OCI-LY7 (cell line): Measurements from ENCODE around the gene SRSF5.

Experiments
- EZH2phosphoT487 ChIP-seq: fragments of 200-600 bp; sonication (generic); IDR thresholded peaks from 2 replicates; pipeline ENCODE4 v1.6.1; 2018; ENCODE audit warnings: low read depth, borderline replicate concordance, mild to moderate bottlenecking, mixed run types, antibody characterized with exemption, low read length, moderate library complexity, mixed read lengths
- TF ChIP-seq, protein P1 (sequence below): fragments of 200-600 bp; sonication (generic); conservative IDR thresholded peaks from 2 replicates; pipeline ENCODE4 v1.5.1; 2014; ENCODE audit warnings: mild to moderate bottlenecking, antibody characterized with exemption, low read length, moderate library complexity, mixed read lengths

DNA sequence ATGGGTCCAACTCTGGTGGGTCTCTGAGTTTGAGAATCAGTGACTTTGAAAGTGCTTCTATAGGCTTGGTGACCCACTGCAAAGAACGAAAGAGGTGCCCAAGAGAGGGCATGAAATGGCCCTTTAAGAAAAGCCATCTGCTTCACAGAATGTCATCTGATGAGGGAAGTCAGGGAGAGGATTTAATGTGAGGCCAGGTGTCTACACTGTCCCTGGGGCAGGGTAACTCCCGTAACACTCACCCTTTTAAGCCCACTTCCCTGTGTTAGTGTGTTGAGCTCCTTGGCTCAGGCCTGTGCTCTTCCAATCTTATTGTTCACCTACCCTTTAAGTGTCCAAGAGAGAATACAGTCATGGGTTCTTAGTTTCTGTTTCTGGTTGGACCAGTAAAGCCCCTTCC lies 16.4 kb upstream of the SRSF5 start:
- TF ChIP-seq, protein P1, sequence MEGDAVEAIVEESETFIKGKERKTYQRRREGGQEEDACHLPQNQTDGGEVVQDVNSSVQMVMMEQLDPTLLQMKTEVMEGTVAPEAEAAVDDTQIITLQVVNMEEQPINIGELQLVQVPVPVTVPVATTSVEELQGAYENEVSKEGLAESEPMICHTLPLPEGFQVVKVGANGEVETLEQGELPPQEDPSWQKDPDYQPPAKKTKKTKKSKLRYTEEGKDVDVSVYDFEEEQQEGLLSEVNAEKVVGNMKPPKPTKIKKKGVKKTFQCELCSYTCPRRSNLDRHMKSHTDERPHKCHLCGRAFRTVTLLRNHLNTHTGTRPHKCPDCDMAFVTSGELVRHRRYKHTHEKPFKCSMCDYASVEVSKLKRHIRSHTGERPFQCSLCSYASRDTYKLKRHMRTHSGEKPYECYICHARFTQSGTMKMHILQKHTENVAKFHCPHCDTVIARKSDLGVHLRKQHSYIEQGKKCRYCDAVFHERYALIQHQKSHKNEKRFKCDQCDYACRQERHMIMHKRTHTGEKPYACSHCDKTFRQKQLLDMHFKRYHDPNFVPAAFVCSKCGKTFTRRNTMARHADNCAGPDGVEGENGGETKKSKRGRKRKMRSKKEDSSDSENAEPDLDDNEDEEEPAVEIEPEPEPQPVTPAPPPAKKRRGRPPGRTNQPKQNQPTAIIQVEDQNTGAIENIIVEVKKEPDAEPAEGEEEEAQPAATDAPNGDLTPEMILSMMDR: no peak
- TF ChIP-seq EZH2phosphoT487: no peak
